B cell (primary cell): ENCODE results near the gene WDR87. TPM values are rescaled to one million over a fixed set of nuclear protein-coding genes. Genes with fewer than 3 reads are reported as not detected.
"Not testable (repeated sequence)": the region's sequence is repeated elsewhere in the genome, so short reads cannot be mapped to it uniquely, and the experiment has no call there.

ENCODE experiments used
- ATAC-seq: fragments of 200-7000 bp; cut with Tn5 transposase; one replicate; pipeline ENCODE4 v1.10.0; 2021; ENCODE audit warnings: low read depth, mild to moderate bottlenecking, moderate number of reproducible peaks, moderate library complexity
- CTCF ChIA-PET: fragments of 350-600 bp; sonication (Branson Sonifier 250); formaldehyde crosslinking; loops from one replicate; lab custom pipeline; 2021; ENCODE audit warnings: antibody characterized with exemption, inconsistent platforms; lab: Charles Lee
- POLR2A ChIA-PET: fragments of 350-600 bp; sonication (Branson Sonifier 250); formaldehyde crosslinking; loops from one replicate; lab custom pipeline; 2021; ENCODE audit warnings: antibody characterized with exemption; lab: Charles Lee
- DNase-seq: peaks from one replicate; pipeline ENCODE4 v3.0.0; 2013
- H2AFZ ChIP-seq: 2 replicates; pipeline ENCODE4 v1.6.1; 2012; ENCODE audit warnings: mild to moderate bottlenecking, low read depth, low read length; ENCODE audit not compliant: insufficient read depth, poor library complexity, severe bottlenecking
- H3K27ac ChIP-seq, 2 donors: 1 replicate in 1 of 2; 2 replicates in 1 of 2; pipeline ENCODE4 v1.5.1; 2012 to 2013; ENCODE audit warnings: low read length in 2 of 2, mild to moderate bottlenecking in 2 of 2, moderate library complexity in 1 of 2
- H3K27me3 ChIP-seq, 4 experiments: fragments of 200-600 bp in 1 of 4; sonication (generic) in 1 of 4; replicated peaks in 1 of 4; 1 replicate in 2 of 4; 2 replicates in 2 of 4; pipeline versions ENCODE4 v1.6.1 to v1.7.0; 2013 to 2016; ENCODE audit warnings: low read length in 3 of 4, mild to moderate bottlenecking in 2 of 4, mixed read lengths in 1 of 4, moderate library complexity in 1 of 4; ENCODE audit not compliant: insufficient read depth in 4 of 4, control insufficient read depth in 3 of 4; ENCODE audit errors: control extremely low read depth in 1 of 4
- H3K36me3 ChIP-seq, 2 experiments: replicated peaks in 1 of 2; 1 replicate in 1 of 2; 2 replicates in 1 of 2; pipeline versions ENCODE4 v1.6.1 to v1.7.1; 2013; ENCODE audit warnings: low read length in 1 of 2; ENCODE audit not compliant: insufficient read depth in 2 of 2, control insufficient read depth in 1 of 2; ENCODE audit errors: control extremely low read depth in 1 of 2, extremely low read depth in 1 of 2
- H3K4me1 ChIP-seq, 2 donors: fragments of 200-600 bp in 1 of 2; sonication (generic) in 1 of 2; 1 replicate in 1 of 2; 2 replicates in 1 of 2; pipeline versions ENCODE4 v1.5.1 to v1.6.1; 2013 to 2017; ENCODE audit warnings: low read length in 2 of 2; ENCODE audit not compliant: control insufficient read depth in 2 of 2, insufficient read depth in 2 of 2
- H3K4me2 ChIP-seq: replicated peaks from 2 replicates; pipeline ENCODE3; 2012; ENCODE audit warnings: mild to moderate bottlenecking, low read depth, low read length; ENCODE audit not compliant: poor library complexity, severe bottlenecking
- H3K4me3 ChIP-seq, 5 experiments: fragments of 200-600 bp in 1 of 5; sonication (generic) in 1 of 5; 1 replicate in 3 of 5; 2 replicates in 2 of 5; pipeline versions ENCODE4 v1.5.1 to v1.7.0; 2011 to 2016; ENCODE audit warnings: low read length in 4 of 5, mild to moderate bottlenecking in 4 of 5, low read depth in 2 of 5, control low read depth in 1 of 5, moderate library complexity in 1 of 5; ENCODE audit not compliant: insufficient read depth in 1 of 5; ENCODE audit errors: control extremely low read depth in 1 of 5, extremely low read depth in 1 of 5
- H3K79me2 ChIP-seq: fragments of 200-600 bp; sonication (generic); one replicate; pipeline ENCODE4 v1.6.0; 2016; ENCODE audit warnings: low read length; ENCODE audit not compliant: control insufficient read depth, insufficient read depth
- H3K9ac ChIP-seq: fragments of 200-600 bp; sonication (generic); 2 replicates; pipeline ENCODE4 v1.6.1; 2017; ENCODE audit warnings: mild to moderate bottlenecking, low read length, moderate library complexity
- H3K9me3 ChIP-seq, 3 donors: one replicate each; pipeline versions ENCODE4 v1.6.1 to v1.7.1; 2013; ENCODE audit warnings: low read length in 2 of 3; ENCODE audit not compliant: control insufficient read depth in 2 of 3, insufficient read depth in 1 of 3; ENCODE audit errors: control extremely low read depth in 1 of 3
- H4K20me1 ChIP-seq: 2 replicates; pipeline ENCODE4 v1.6.0; 2012; ENCODE audit warnings: mild to moderate bottlenecking, low read length; ENCODE audit not compliant: insufficient read depth, control insufficient read depth, poor library complexity, severe bottlenecking
- H3K27ac Mint-ChIP-seq: one replicate; pipeline ENCODE4 v1.8.0; 2021; ENCODE audit warnings: mixed read lengths
- H3K27me3 Mint-ChIP-seq: one replicate; pipeline ENCODE4 v1.8.0; 2021; ENCODE audit warnings: mixed read lengths
- H3K4me1 Mint-ChIP-seq: one replicate; pipeline ENCODE4 v1.8.0; 2021; ENCODE audit warnings: mixed read lengths
- H3K4me3 Mint-ChIP-seq: one replicate; pipeline ENCODE4 v1.8.0; 2021; ENCODE audit warnings: mixed read lengths
- H3K9me3 Mint-ChIP-seq: one replicate; pipeline ENCODE4 v1.8.0; 2022; ENCODE audit warnings: mixed read lengths; ENCODE audit not compliant: insufficient read depth
- EZH2 ChIP-seq: IDR thresholded peaks from 2 replicates; pipeline ENCODE4 v1.6.1; 2012; ENCODE audit warnings: borderline replicate concordance, low read depth, mild to moderate bottlenecking, moderate library complexity, low read length; ENCODE audit not compliant: insufficient read depth, poor library complexity, severe bottlenecking
- WGBS: methylation state at CpG from one replicate; pipeline ENCODE4 v1.1.5; 2013; ENCODE audit warnings: missing lambda C conversion rate; ENCODE audit not compliant: insufficient coverage; 5-methylcytosine and 5-hydroxymethylcytosine counted together
- intact Hi-C: fragments of 100-400 bp; cut with micrococcal nuclease; formaldehyde crosslinking; loops from one replicate; pipeline ENCODE4 v1.10.0; 2022
- polyA plus RNA-seq: library from polyadenylated mRNA; depleted of rRNA; stranded (reverse); fragments of >200 nt; gene quantifications from 2 replicates; pipeline ENCODE4 v1.2.3, GENCODE V29; 2012
- total RNA-seq, 2 donors: library from RNA; stranded (reverse); fragments of 120-200 nt in 1 of 2; gene quantifications; 1 replicate in 1 of 2; 2 replicates in 1 of 2; pipeline versions ENCODE4 v1.2.3 to v1.2.4, GENCODE V29; 2013 to 2022
- TF ChIP-seq, protein P1 (sequence below): fragments of 200-600 bp; IDR thresholded peaks from one replicate; pipeline ENCODE4 v1.8.0; 2022; ENCODE audit warnings: antibody characterized with exemption, mild to moderate bottlenecking

WDR87 gene
- total and polyA plus RNA-seq, 2 donors (not counting 1 experiment from before 2014, with no cell fraction given) = not detected

GRCh38 chr19:37869766-37870340 is 36.5 kb downstream of the WDR87 start:
- Histone ChIP-seq H3K4me1 (no peaks in the 10 kb centered on the region), H3K9ac (no peak overlapping the region), H2AFZ (no peak overlapping the region), H3K27ac (no peak overlapping the region), H3K79me2 (no peaks in the 10 kb centered on the region), H3K4me3 (no peak overlapping the region), H3K4me2 (no peak overlapping the region), H3K9me3 (no peaks in the 10 kb centered on the region), H3K27me3 (peaks cover 0 to 3% (median 0%) of the 10 kb centered on the region in 4 experiments), H4K20me1 (no peaks in the 10 kb centered on the region), H3K36me3 (no peaks in the 10 kb centered on the region)
- TF ChIP-seq EZH2 = no peak
- TF ChIP-seq, protein P1, sequence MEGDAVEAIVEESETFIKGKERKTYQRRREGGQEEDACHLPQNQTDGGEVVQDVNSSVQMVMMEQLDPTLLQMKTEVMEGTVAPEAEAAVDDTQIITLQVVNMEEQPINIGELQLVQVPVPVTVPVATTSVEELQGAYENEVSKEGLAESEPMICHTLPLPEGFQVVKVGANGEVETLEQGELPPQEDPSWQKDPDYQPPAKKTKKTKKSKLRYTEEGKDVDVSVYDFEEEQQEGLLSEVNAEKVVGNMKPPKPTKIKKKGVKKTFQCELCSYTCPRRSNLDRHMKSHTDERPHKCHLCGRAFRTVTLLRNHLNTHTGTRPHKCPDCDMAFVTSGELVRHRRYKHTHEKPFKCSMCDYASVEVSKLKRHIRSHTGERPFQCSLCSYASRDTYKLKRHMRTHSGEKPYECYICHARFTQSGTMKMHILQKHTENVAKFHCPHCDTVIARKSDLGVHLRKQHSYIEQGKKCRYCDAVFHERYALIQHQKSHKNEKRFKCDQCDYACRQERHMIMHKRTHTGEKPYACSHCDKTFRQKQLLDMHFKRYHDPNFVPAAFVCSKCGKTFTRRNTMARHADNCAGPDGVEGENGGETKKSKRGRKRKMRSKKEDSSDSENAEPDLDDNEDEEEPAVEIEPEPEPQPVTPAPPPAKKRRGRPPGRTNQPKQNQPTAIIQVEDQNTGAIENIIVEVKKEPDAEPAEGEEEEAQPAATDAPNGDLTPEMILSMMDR = no peak
- no peaks in the 10 kb centered on the region for H3K4me1 Mint-ChIP-seq
- ChIA-PET POLR2A (no interaction called here), CTCF (no interaction called here)
- no peaks in the 10 kb centered on the region for H3K9me3 Mint-ChIP-seq
- no peak overlapping the region for H3K4me3 Mint-ChIP-seq
- 93% methylated on average over 2 of the region's 4 CpGs for WGBS
- ATAC-seq = no peak
- H3K27me3 Mint-ChIP-seq = peaks cover 25% of the 10 kb centered on the region
- DNase-seq = no peak
- intact Hi-C loops = no loop called here
- no peak overlapping the region for H3K27ac Mint-ChIP-seq

- TF ChIP-seq, protein P1 = no peak
- TF ChIP-seq EZH2 = no peak
- POLR2A ChIA-PET = no interaction called here
- Histone ChIP-seq H3K36me3 (no peaks in the 10 kb centered on the region), H3K4me1 (no peaks in the 10 kb centered on the region), H2AFZ (no peak overlapping the region), H3K79me2 (no peaks in the 10 kb centered on the region), H3K4me3 (no peak overlapping the region), H3K9ac (no peak overlapping the region), H3K4me2 (no peak overlapping the region), H3K27me3 (peaks cover 0 to 3% (median 0%) of the 10 kb centered on the region in 4 experiments), H3K9me3 (no peaks in the 10 kb centered on the region), H4K20me1 (no peaks in the 10 kb centered on the region), H3K27ac (no peak overlapping the region)
- Mint-ChIP-seq H3K27me3 (peaks cover 25% of the 10 kb centered on the region), H3K4me1 (no peaks in the 10 kb centered on the region), H3K9me3 (no peaks in the 10 kb centered on the region), H3K4me3 (no peak overlapping the region), H3K27ac (no peak overlapping the region)
- no CpG with 5 or more reads among the region's 2 CpGs for WGBS
- DNase-seq (no peak), ATAC-seq (no peak)
- intact Hi-C loops = no loop called here
- CTCF ChIA-PET = no interaction called here
Measured at GRCh38 chr19:37867831-37868230, 38.6 kb downstream of the WDR87 start.

- intact Hi-C loops, H3K27ac ChIP-seq, H2AFZ ChIP-seq, H3K9ac ChIP-seq, CTCF ChIA-PET, DNase-seq, H3K36me3 ChIP-seq, H3K9me3 ChIP-seq, H3K79me2 ChIP-seq, H4K20me1 ChIP-seq, H3K27me3 ChIP-seq, POLR2A ChIA-PET, H3K9me3 Mint-ChIP-seq, H3K4me3 ChIP-seq, H3K4me1 ChIP-seq, H3K4me3 Mint-ChIP-seq, H3K4me2 ChIP-seq, H3K4me1 Mint-ChIP-seq, H3K27ac Mint-ChIP-seq, ATAC-seq: not testable (repeated sequence)
- peaks cover 23% of the 10 kb centered on the region for H3K27me3 Mint-ChIP-seq
- WGBS = 94% methylated on average over 8 of the region's 9 CpGs
Measured at GRCh38 chr19:37865930-37866329, 40.5 kb downstream of the WDR87 start.
